DMS153 treated with DMSO at 0.1 percent for 48 hours (cell line): ENCODE measurements around the gene SIGLEC7.
"Not testable (repeated sequence)": the region's sequence is repeated elsewhere in the genome, so short reads cannot be mapped to it uniquely, and the experiment has no call there.

Source experiments
- DNase-seq: peaks from one replicate; lab custom pipeline; 2025; ENCODE audit not compliant: unreplicated experiment; lab: John Stamatoyannopoulos, UW

The SIGLEC7 gene

DNA sequence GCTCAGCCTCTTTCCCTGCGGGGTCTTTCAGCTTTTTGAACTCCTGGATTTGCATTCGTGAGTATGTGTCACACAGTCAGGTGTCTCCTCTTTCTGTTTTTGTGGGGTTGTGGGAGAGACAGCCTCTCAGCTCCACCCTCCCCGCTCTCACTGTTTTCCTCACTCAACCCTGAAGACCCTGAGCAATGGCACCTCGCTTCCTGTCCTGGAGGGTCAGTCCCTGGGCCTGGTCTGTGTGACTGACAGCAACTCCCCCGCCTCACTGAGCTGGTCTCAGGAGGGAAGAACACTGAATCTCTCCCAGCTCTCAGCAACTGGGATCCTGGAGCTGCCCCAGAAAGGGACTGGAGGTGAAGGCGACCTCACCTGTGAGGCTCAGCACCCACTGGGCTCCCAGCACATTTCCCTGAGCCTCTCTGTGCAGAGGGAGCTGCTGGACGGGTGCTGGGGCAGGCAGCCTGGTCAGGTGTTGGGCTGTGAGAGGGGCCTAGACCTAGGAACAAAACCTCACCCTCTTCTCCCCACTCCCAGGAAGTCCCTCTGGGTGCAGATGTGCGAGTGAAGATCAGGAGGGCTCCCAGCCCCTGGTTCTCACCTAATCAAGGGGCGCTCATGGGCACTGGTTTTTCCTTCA lies 4.2 kb upstream of the SIGLEC7 start:
- no peak for DNase-seq

GRCh38 chr19:51138549-51138979 lies 3.5 kb upstream of the SIGLEC7 start:
- no peak for DNase-seq

DNA sequence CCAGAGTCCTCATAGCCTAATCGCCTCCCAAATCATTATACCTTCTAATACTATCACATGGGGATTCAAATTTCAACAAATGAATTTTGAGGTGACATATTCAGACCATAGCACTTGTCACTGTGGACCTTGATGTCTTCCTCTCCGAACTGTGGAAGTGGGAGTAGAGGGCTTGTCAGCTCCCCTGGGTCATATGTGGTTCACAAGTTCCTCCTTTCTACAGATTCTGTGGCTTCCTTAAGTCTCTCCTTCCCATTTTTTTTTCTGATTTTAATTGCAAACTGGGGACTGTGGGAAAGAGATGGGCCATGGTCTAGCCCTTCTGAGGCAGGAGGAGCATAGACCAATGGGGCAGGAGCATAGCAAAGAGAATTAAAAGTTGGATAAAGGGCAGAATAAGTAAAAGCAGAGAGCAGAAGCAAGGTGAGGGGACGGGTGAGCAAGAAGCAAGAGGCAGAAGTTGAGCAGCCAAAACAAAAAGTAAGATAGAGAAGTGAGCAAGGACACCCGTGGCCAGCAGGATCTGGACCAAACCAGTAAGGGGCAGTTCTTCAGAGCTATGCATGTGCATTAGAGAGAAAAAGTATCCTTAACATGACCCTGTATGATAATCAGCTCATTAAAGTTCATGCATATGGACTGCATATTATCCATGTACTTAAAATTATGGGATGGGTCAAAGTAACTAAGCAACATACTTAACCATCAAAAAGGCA lies 2.6 kb upstream of the SIGLEC7 start:
- DNase-seq = no peak

GRCh38 chr19:51140441-51140840 lies 1.7 kb upstream of the SIGLEC7 start:
- no peak for DNase-seq

GRCh38 chr19:51141181-51141580 lies 920 bp upstream of the SIGLEC7 start:
- DNase-seq = no peak

DNA sequence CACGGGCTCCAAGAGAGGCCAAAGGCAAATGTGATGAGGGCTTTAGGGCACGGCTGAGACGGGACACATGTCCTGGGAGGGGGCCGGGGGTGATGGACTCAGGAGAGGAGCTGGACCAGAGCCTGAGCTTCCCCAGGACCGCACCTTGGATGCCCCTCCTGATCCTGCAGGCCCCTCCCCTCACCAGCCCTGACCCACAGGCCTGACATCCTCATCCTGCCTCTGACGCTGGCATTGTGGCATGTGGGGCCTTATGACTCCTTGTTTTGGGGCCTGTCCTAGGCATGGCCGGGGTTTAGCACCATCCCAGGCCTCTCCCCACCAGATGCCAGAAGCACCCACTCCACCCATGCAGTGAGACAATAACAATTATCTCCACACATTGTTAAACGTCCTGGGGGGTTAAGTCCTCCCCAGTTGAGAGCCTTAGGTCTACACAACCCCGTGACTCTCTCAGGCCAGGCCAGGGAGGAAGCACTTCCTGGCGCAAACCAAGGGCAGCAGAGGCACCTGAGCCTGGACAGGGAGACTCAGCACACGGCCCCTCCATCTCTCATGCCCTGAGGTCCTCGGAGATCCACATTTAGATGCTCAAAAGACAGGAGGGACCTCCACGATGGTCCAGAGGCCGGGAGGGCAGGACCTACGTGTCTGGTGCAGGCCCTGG lies 841 bp downstream of the SIGLEC7 start:
- not testable (repeated sequence) for DNase-seq

DNA sequence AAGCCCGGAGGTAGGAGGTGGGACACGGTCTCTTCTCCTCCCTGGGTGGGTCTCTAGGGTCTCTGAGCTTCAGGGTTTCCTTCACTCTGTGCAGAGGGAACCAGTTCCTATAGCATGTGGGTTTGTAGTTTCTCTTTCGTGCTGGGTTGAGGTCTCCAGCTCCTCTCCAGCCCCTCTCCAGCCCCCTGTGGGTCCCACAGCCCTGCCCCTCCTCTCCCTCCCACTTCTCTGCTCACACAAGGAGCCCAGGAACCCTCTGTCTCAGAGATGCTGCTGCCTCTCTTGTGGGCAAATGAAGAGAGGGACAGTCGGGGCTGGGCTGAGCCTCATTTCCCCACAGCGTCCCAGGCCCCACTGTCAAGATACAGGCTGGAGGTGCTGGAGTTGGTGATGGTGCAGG lies 1.4 kb downstream of the SIGLEC7 start:
- no peak for DNase-seq

- no peak for DNase-seq
Observed at GRCh38 chr19:51144482-51145045, 2.5 kb downstream of the SIGLEC7 start.

DNA sequence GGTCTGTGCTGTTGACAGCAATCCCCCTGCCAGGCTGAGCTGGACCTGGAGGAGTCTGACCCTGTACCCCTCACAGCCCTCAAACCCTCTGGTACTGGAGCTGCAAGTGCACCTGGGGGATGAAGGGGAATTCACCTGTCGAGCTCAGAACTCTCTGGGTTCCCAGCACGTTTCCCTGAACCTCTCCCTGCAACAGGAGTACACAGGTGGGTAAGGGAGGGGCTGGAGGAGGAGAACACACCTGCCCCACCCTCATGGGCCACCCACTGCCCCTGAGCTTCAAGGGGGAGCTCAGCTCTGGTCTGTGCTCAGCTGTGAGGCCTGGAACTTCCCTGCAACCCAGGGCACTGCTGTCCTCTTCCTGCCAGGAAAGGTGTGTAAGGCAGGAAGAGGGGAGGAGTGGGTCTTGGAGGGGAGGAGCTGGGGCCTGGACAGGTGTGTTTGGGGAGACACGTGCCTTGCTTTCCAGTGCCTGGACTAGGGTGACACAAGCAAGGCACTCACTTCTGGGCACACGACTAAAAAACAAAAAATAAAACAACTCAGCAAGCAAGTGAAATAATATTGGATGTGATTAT lies 3.9 kb downstream of the SIGLEC7 start:
- DNase-seq = no peak

DNA sequence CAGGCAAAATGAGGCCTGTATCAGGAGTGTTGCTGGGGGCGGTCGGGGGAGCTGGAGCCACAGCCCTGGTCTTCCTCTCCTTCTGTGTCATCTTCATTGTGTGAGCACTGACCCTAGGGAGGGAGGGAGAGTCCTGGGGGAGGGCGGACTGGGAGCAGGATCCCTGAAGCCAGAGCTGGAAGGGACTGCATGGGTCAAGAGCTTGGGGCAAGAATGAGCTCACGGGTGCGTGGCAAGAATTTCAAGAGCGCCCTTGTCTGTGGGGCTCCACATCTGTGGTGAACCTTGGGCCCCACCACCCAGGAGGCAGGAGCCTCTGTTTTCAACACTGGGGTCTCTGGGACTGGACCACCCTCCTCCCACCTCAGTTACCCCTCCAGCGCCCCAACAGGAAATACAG lies 4.7 kb downstream of the SIGLEC7 start:
- DNase-seq = no peak

GRCh38 chr19:51147663-51148062 lies 5.6 kb downstream of the SIGLEC7 start:
- no peak for DNase-seq

- no peak for DNase-seq
Observed at GRCh38 chr19:51148580-51148979, 6.5 kb downstream of the SIGLEC7 start.

- DNase-seq = no peak
Observed at GRCh38 chr19:51150627-51151026, 8.5 kb downstream of the SIGLEC7 start.

DNA sequence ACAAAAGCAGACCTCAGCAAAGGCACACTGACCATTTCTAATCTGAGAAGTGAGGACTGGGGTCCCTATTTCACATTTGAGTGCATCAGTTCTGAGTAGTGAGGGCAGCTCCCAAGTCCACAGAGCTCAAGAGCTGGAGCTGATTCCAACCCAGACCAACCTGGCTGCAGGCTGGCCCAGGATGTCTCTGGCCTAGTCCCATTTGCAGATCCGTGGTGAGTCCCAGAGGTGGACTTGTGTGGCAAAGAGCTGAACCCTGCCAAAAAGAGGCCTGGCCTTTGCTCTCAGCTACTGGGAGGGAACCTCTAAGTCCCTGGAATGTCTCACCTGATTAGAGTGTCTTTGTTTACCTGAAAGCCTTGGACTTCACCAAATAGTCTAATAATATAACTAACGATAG lies 14.6 kb downstream of the SIGLEC7 start:
- no peak for DNase-seq

- DNase-seq = no peak
Observed at GRCh38 chr19:51157265-51157664, 15.2 kb downstream of the SIGLEC7 start.

DNA sequence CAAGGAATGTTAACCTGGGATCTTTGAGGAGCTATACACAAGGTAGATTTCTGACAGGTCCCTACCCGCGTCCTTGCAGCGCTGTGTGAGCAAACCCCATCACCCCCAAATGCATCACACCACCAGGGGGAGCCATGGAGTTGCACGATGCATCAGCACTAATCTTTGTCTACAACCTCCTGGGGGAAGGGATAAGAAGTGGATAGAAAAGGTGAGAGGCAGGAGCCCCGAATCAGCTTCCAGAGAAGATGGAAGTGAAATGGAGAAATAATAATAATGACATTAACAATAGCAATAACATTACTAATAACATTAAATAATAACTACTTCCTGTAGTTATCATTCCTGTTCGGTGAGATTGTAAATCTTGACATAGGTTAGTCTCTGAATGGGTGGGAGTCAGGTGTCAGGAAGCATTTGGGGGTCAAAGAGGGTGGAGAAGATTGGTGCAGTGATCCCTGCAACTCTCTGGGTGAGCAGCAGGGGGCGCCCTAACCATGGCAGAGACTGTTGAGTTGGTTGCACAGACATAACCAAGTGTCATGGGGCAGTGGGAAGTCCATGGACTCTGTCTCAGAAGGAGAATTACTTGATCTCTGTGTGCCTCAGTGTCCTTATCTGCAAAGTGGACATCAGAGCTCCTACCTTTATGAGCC lies 16.5 kb downstream of the SIGLEC7 start:
- no peak for DNase-seq

- DNase-seq = no peak
Observed at GRCh38 chr19:51159656-51160055, 17.6 kb downstream of the SIGLEC7 start.

DNA sequence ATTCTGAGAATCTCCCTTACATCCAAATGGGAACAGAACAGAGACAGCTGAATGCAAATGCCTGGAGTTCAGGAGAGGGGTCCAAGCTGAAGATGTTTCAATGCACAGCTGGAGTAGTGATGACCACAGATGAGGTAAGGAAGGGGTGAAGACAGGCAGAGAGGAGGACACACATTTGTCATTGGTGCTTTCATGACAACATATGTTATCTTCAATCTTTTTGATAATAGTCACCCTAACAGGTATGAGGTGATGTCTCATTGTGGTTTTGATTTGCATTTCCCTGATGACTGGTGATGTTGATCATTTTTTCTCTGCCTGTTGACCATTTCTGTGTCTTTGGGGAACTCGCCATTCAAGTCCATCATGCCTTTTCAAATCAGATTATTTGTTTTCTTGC lies 19.2 kb downstream of the SIGLEC7 start:
- no peak for DNase-seq

GRCh38 chr19:51161867-51162496 lies 19.9 kb downstream of the SIGLEC7 start:
- DNase-seq = no peak

DNA sequence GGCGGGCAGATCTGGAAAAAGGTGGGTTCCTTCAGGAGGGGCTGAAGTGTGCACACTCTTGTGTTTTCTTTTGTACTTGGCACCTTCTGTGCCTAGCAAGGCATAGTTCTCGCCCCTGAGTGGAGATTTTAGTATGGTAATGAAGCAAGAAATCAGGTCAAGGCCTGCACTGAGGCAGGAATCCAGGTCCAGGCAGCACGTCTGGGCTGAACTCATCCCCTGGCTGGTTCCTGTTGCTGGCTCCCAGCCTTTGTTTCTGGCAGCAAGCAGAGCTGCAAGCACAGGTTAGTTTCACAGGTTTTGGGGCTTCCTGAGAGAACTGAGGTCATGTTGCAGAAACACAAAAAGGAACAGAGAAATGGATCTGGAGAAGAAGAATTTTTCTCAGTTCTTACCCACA lies 21.2 kb downstream of the SIGLEC7 start:
- DNase-seq = no peak

- DNase-seq = no peak
Observed at GRCh38 chr19:51164215-51164614, 22.1 kb downstream of the SIGLEC7 start.
